ENCODE data around the gene MROH7.
A peak's percentile ranks its signal among the peaks of the same experiment; 100 is the strongest.

MROH7 gene

DNA sequence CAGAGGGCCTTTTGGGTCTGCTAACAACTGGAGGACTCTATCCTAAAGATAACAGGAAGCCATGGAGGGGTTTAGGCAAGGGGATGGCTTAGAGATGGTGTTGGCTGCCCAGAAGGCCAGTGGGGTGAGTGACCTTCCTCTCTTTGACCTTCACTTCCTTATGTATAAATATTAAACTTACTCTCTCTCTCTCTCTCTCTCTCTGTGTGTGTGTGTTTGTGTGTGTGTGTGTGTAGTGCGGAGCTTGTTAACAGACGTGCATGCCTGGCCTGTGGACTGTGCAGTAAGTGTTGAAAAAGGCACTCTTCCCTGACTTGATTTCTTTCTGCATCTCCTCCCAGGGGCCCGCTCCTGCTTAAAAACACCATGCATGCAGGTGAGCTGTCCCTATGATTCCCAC is 10.0 kb downstream of the MROH7 start:
- no peak for DNase-seq (ENCODE audit: low read depth)

DNA sequence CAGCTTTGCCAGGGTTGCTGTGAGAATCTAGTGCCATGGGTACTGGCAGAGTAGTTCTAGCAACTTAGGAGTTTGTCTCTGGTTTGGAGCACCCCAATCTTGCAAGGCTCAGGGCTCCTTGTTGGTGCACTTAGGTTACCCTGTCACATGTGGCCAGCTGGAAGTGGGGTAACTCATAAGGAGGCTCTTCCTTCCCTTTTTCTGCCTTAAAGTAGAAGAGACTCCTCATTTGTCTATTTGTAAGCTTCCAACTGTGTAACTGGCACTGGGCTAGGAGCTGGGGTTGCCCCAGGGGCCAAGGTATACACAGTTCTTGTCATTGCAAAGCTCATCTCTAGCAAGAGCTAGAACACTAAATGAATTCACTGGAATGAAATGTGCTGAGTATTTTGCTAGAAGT is 10.6 kb downstream of the MROH7 start:
- no peak for DNase-seq (ENCODE audit: low read depth)

DNA sequence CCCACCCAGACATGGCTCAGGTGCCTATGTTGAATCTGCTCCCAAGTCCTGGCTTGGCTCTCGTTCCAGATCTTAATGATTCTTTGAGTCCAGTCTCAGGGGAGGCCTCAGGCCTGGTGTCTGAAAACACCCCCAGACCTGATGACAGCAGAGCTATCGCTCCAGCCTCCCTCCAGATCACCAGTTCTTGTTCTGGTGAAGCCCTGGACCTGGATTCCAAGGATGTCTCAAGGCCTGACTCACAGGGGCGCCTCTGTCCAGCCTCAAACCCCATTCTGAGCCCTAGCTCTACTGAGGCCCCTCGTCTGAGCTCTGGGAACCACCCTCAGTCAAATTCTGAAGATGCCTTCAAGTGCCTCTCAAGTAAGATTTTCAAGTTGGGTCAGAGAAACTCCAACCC is 11.4 kb downstream of the MROH7 start:
- no peak for DNase-seq (ENCODE audit: low read depth)

DNA sequence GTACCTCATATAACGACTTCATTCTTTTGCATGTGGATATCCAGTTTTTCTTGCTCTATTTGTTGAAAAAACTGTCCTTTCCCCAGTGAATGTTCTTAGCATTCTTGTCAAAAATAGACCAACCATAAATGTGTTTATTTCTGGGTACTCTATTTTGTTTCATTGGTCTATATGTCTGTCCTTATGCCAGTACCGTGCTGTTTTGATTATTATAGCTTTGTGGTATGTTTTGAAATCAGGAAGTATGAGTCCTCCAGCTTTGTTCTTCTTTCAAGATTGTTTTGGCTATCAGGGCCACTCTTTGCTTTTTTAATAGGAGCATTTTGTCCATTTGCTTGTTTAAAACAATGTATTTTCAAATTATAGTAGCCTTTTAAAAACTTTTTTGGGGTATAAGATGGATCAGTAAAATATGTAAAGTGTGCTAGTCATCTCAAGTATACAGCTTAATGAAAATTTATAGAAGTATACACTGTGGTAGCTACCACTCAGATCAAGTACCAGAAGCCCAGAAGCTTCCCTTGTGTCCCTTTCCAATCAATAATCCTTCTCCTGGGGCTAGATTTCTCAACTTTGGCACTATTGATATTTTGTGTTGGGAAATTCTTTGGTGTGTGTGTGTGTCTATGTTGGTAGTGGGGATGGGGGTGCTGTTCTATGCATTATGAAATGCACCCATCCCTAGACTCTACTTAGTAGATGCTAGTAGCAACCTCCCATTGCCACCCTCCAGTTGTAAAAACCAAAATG is 16.8 kb downstream of the MROH7 start:
- DNase-seq (ENCODE audit: low read depth): no peak

DNA sequence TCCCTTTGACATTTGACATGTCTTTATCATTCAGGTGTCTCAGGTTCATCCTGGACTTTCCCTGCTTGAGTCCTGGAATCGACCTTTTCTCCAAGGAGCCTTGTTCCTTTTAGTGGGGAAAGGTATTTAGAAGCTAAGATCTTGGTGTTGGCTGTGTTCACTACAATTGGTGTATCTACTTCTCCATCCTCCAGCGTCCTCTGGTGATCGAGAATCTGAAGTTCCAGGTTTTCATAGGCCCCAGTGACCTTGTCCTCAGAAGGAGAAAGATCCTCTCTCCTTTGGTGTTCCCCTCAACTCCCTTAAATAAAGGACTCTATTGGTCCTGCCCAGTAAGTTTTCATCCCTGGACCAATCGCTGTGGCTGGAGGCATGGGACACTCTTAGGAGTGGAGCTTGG is 22.1 kb downstream of the MROH7 start:
- DNase-seq (ENCODE audit: low read depth): no peak

DNA sequence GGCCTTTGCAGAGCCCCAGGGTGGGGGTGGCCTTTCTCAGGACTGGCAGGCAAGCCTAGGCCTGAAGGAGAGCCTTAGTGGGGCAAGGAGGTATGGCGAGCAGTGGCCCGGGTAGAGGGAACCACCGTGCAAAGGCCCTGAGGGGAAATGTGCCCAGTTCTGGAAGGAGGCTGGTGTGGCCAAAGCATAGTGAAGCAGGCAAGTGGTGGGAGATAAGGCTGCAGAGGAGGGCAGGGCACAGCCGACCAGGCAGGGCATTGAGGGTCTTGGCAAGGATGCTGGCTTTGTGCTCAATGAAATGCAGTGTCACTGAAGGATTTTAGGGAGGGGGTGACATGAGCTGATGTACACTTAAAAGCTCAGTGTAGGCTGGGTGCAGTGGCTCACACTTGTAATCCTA is 22.8 kb downstream of the MROH7 start:
- DNase-seq (ENCODE audit: low read depth): no peak

DNA sequence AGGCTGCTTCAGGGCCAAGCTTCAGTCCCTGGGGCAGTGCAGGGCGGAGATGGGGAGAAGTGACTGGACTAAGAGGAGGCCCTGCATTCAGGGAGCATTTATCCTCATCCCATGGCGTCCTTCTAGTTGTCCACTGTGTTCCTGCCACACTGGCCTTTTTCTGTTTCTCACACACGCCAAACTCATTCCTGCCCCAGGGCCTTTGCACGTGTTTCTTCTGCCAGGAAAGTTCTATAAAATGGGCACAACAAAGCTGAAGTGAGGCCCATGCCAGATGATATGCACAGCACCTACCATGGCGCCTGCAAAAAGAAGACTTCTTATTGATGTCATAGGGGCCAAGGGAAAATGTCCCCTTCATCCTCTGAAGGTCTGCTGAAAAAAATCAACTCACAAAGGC is 24.3 kb downstream of the MROH7 start:
- DNase-seq (ENCODE audit: low read depth): no peak

DNA sequence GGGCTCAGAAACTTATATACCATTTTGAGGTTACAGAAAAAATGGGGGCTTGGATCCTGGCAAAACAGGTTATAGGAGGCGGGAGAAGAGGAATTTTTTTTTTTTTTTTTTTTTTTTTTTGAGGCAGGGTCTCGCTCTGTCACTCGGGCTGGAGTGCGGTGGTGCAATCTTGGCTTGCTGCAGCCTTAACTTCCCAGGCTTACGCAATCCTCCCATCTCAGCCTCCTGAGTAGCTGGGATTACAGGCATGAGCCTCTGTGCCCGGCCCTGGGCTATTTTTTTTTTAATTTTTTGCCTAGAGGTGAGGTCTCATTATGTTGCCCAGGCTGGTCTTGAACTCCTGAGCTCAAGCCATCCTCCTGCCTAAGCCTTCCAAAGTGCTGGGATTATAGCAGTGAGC is 24.7 kb downstream of the MROH7 start:
- no peak for DNase-seq (ENCODE audit: low read depth)

DNA sequence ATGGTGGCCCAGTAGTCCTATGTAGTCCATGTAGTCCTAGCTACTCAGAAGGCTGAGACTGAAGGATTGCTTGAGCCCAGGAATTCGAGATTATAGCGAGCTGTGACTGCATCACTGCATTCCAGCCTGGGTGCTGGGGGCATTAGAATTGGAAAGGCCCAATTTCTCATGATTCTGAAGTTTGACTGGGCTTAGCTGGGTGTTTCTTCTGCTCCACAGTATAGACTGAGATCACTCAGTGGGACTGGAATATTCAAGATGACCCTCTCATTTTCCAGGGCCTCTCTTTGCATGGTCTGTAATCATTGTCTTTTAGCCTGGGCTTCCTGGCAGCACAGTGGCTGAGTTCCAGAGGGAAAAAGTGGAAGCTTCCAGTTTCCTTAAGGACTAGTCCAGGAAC is 26.2 kb downstream of the MROH7 start:
- DNase-seq (ENCODE audit: low read depth): no peak

DNA sequence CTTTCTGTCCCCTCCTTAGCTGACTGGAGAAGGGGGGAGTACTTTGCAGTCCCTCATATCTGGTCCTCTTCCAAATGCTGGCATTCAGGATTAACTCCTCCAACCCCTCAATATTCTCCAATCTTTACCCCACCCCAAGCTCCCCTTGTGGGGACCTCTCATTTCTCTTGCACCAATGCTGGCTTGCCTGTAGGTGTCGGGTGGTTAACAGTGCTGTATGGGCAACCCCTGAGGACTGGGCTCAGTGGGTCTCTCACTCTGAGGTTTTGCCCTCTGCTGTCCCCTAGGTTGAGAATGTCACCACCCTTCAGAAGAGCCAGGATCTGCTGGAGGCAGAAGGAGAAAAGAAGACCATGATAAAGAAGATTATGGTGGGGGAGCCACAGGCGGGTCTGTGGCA is 27.0 kb downstream of the MROH7 start:
- no peak for DNase-seq (ENCODE audit: low read depth)

DNA sequence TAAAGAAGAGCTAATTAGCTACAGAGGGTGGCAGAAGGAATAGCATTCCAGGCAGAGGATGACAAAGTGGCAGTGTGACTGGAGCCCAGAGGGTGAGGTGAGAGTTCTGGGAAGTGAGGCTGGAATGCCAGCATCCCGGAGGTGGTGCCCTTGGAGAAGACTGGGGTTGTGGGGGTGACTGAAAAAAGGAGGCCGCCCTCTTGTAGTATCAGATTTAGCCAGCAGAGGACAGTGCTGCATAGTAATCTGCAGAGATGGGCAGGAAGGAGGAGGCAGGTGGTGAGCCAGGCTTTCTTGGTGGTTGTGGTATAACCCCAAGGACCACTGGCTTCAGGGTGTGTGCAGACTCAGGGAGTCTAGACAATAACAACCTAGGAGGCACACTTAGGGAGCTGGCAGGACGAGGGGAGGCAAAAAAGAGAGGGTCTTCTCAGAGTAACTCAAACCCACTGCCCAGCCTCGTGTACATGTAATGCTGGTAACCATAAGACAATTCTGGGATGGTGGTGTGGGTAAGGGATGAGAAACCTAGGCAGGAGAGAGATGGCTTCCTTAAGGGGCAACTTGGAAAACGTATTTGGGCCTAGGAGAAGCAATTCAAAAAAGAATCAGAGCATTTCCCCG is 30.5 kb downstream of the MROH7 start:
- DNase-seq (ENCODE audit: low read depth): peak; percentile 51

DNA sequence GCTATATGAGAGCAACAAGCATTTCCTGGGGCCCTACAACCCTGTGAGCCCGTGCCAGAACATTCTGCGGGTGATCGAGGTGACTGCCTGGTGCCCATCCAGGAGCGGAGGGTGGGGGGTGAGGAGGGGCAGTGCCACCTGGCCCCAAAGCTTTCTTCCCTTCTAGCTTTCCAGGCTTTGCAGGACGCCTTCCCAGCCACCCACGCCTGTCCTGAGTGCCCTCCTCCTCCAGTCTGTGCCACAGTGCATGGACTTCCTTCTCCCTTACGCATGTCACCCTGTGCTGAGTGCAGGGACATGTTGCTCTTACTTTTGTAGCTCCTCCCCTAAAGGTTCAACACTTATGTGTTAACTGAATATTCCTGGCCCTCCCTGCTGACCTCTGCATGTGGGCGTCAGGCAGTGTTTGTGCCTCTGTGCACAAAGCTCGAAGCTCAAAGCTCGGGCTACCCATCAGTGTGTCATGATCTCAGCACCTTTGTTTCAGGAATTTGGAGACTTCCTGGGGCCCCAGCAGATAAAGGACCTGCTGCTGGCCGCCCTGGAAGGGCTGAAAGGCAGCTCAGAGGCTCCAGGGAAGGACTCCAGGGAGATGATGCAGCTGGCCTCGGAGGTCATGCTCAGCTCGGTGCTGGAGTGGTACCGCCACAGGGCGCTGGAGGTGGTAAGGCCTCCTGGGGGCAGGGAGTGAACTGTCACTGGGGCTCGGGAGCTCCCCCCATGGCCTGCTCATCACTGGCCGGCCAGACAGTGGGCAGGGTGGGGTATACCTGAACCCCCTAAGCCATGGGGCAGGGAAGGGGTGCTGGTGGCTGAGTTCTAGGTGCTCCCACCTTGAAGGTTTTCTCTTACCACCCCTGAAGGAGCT is 37.4 kb downstream of the MROH7 start:
- DNase-seq (ENCODE audit: low read depth): no peak

DNA sequence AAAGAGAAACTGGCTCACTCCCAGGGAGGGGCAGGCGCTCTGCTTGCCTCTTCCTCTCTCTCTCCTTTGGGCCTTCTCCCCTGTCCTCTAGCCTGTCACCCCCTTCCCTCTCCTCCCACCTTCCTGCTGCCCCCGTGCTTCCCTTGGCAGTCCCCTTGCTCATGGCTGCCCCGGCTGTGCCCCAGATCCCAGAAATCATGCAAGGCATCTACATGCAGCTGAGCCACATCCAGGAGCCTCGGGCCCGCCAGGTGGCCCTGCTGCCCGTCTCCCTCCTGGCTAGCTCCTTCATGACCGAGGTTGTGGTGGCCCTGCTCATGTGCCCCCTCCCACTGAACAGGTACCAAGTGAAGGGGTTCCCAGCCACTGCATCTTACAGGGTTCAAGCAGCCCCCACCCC is 38.1 kb downstream of the MROH7 start:
- DNase-seq (ENCODE audit: low read depth): no peak

DNA sequence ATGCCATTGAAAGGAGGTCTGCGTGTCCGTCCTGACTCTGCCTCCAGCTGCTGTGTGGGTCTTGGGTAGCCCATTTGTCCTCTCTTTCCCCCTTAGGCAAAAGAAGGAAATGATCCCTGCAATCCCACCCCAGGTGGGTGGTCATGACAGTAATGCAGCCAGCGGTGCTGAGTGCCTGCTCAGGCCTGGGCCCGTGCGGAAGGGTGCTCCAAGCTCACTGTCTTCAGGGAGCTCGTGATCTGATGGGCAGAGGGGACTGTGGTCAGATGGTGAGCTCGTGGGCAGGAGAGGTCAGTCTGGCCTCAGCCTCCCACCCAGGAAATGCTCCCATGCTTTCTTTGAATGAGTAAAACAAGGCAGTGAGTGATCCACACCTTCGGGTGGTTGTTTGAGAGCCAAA is 38.8 kb downstream of the MROH7 start:
- DNase-seq (ENCODE audit: low read depth): no peak

DNA sequence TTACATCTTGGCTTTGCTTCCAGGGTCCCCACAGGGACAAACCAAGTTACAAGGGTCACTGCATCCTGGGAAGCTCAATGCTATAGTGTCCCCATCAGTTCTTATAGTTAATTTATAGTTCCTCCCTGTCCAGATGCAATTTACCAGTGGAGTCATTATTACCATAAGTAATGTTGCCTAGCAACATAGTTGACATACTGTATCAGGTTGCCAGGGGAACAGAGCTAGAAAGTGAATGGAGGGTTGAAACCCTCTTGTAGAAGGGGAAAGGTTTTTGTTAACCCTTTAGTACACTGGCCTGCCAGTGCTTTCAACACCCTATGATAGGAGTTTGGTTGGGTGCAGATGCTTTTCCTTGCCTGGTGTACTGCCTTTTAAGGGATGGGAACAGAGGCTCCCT is 39.8 kb downstream of the MROH7 start:
- no peak for DNase-seq (ENCODE audit: low read depth)

DNA sequence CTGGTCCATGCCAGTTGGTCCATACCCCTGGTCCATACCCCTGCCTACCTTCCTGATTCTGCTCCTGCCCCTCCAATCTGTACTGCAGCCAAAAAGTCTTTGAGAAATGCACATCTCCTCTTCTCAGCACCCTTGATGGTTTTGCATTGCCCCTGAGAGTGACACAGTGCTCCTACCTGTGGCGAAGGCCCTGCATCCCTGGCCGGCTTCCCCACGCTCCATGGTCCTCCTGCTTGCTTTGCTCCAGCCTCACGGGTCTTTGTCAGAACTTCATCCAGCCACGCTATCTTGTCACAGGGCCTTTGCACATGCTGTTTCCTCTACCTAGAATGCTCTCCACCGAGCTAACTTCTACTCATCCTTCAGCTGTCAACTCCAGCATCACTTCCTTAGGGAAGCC is 41.9 kb downstream of the MROH7 start:
- DNase-seq (ENCODE audit: low read depth): no peak

DNA sequence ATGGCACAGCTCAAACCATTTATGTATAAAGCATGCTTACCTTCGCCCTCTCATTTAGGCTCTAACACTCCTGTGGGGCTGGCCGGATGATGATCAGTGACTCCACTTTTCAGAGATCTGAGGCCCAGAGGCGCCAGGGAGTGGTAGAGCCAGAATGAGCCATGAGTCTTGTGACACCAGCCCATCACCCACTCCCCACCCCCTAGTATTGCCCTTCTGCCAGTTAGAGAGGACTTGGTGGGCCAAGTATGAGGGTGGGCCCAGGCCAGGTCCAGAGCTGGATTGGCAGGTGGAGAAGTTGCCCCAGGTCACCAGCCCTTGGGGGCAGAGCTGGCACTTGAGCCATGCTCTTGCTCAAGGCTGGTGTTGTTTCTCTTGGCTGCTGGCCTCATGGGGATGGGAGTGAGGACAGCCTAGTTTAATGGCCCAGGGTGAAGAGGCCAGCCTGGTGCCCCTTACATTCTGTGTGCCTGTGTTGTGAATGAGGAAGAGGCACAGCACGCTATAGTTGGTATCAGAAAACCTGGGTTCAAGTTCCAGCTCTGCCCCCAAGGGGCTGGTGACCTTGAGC is 43.8 kb downstream of the MROH7 start:
- DNase-seq (ENCODE audit: low read depth): no peak

DNA sequence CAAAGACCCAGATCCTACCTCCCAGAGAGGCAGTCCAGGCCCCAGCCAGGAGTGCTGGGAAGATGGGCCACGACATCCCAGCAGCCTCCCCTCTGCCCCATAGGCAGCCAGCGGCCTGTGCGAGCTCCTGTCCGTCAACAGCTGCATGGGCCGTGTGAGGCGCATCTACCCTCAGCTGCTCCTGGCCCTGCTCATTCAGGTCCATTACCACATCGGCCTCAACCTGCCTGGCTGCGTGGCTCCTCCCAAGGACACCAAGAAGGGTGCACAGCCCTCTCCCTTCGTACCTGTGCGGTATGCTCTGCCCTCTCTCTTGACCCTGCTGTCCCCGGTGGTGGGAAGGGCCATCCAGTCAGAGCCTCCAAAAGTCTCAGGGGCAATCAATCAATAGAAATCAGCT is 44.6 kb downstream of the MROH7 start:
- DNase-seq (ENCODE audit: low read depth): no peak

DNA sequence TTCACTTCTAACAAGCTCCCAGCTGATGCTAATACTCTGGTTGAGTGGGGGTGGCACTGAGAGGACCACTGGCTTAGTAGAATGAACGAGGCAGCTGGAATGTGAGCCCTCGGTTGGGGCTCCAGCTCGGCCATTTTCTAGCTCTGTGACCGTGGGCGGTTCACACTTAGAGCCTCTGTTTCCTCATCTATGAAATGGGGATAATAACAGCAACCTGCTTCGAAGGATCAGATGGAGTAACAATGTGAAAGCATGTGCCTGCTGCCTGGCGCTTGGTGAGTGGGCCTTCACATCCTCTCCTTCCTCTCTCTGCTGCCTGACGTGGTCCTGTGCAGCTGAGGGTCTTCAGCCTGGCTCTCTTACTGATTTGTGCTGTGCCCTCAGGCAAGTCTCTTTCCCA is 53.2 kb downstream of the MROH7 start:
- DNase-seq (ENCODE audit: low read depth): no peak

DNA sequence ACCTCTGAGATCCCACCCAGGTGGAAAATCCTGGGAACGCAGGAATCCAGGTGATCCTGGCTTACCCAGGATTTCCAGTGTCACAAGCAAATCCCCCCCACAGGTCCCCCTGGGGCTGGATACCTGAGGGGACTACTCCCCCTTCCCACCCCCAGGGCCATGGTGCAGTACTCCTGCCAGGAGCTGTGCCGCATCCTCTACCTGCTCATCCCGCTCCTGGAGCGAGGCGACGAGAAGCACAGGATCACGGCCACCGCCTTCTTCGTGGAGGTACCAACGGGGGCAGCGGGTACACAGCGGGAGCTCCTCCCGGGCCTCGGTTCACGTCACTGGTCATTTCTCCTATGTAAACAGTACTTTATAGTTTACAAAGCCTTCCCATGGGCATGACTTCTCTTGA is 53.6 kb downstream of the MROH7 start:
- no peak for DNase-seq (ENCODE audit: low read depth)

DNA sequence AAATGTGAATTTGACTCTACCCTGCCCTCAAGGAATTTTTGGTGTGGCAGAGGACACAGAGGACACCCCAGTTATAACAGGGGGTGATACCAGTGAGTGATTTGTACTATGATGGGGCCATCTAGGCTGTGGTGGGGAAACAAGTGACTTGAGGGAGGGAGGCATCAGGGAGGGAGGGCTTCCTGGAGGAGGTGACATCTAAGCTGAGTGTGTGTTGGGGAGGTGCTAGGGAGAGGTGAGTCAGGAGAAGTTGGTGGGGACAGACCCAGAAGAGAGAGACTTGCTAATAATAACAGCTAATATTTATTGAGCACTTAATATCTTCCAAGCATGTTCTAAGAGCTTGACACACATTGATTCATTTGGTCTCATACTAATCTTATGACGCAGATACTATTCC is 54.2 kb downstream of the MROH7 start:
- DNase-seq (ENCODE audit: low read depth): no peak

DNA sequence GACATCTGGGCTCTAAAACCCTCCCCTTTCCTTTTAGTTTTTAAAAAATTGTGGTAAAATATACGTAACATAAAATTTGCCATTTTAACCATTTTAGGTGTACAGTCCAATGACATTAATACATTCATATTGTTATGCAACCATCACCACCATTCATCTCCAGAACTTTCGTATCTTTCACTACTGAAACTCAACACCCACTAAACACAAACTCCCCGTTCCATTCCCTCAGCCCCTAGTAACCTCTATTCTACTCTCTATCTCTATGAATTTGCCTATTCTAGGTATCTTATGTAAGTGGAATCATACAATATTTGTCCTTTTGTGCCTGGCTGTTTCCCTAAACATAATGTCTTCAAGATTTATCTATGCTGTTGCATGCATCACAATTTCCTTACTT is 54.7 kb downstream of the MROH7 start:
- DNase-seq (ENCODE audit: low read depth): no peak

DNA sequence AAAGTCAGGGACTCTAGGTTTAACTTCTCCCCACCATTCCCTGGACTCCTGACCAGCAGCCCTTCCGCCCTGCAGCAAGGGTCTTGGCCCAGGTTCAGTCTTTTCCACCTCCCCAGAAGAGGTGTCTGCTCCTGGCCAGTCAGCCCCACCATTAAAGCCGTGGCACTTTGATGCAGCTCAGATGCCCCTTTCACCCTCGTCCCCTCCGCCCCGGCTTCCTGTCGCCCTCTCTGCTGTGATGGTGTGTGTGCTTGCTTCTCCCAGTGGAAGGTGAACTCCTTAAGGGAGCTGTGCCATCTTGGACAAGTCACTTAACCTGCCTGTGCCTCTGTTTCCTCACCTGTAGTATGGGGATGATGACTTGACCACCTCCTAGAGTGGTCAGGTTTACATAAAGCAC is 56.3 kb downstream of the MROH7 start:
- DNase-seq (ENCODE audit: low read depth): no peak

Data from stimulated activated CD8-positive, alpha-beta memory T cell treated with anti-CD3 and anti-CD28 coated beads, Interleukin-7, amount 100 ng/mL, for 24 hours (primary cell).